Activated effector memory CD4-positive, alpha-beta T cell treated with Interleukin-2 at 50 U/mL for 16 hours (primary cell): ENCODE data around the gene IL26.
A peak's percentile ranks its signal among the peaks of the same experiment; 100 is the strongest.
"Not testable (repeated sequence)": the region's sequence is repeated elsewhere in the genome, so short reads cannot be mapped to it uniquely, and the experiment has no call there.

ENCODE experiments used
- DNase-seq: peaks from one replicate; pipeline ENCODE4 v3.0.0-alpha.2; 2020

The IL26 gene

GRCh38 chr12:68190301-68190700, 35.3 kb downstream of the IL26 start:
- no peak for DNase-seq

- DNase-seq = peak; percentile 5
Measured at GRCh38 chr12:68189821-68190242, 35.8 kb downstream of the IL26 start.

GRCh38 chr12:68185598-68185997, 40.0 kb downstream of the IL26 start:
- DNase-seq = no peak

- no peak for DNase-seq
Measured at GRCh38 chr12:68180792-68181744, 44.5 kb downstream of the IL26 start.

GRCh38 chr12:68178774-68179439, 46.7 kb downstream of the IL26 start:
- DNase-seq = no peak

- DNase-seq = no peak
Measured at GRCh38 chr12:68178184-68178583, 47.4 kb downstream of the IL26 start.

- no peak for DNase-seq
Measured at GRCh38 chr12:68177562-68177961, 48.0 kb downstream of the IL26 start.

- no peak for DNase-seq
Measured at GRCh38 chr12:68176257-68176656, 49.4 kb downstream of the IL26 start.

- DNase-seq = peak; percentile 33
Measured at GRCh38 chr12:68175557-68176061, 50.0 kb downstream of the IL26 start.

GRCh38 chr12:68174761-68175160, 50.8 kb downstream of the IL26 start:
- DNase-seq = not testable (repeated sequence)

- no peak for DNase-seq
Measured at GRCh38 chr12:68173792-68174191, 51.8 kb downstream of the IL26 start.

- no peak for DNase-seq
Measured at GRCh38 chr12:68170726-68171125, 54.9 kb downstream of the IL26 start.

- DNase-seq = no peak
Measured at GRCh38 chr12:68169213-68169889, 56.3 kb downstream of the IL26 start.

GRCh38 chr12:68166317-68166831, 59.2 kb downstream of the IL26 start:
- no peak for DNase-seq

- no peak for DNase-seq
Measured at GRCh38 chr12:68163560-68164081, 62.0 kb downstream of the IL26 start.

GRCh38 chr12:68162374-68162773, 63.2 kb downstream of the IL26 start:
- no peak for DNase-seq

- DNase-seq = no peak
Measured at GRCh38 chr12:68159681-68160304, 65.8 kb downstream of the IL26 start, which contains the start of gene IFNG. IFNG (minus strand) TSS chr12:68159740; CDS start chr12:68159615, 125 bp downstream.

- no peak for DNase-seq
Measured at GRCh38 chr12:68158432-68158831, 67.2 kb downstream of the IL26 start.

- DNase-seq = no peak
Measured at GRCh38 chr12:68157380-68157779, 68.2 kb downstream of the IL26 start.

GRCh38 chr12:68156636-68157035, 69.0 kb downstream of the IL26 start:
- no peak for DNase-seq

- no peak for DNase-seq
Measured at GRCh38 chr12:68154779-68155178, 70.8 kb downstream of the IL26 start.
